ENCODE data around the gene DCDC2.
"Not testable (repeated sequence)": the region's sequence is repeated elsewhere in the genome, so short reads cannot be mapped to it uniquely, and the experiment has no call there.

Gene DCDC2

DNA sequence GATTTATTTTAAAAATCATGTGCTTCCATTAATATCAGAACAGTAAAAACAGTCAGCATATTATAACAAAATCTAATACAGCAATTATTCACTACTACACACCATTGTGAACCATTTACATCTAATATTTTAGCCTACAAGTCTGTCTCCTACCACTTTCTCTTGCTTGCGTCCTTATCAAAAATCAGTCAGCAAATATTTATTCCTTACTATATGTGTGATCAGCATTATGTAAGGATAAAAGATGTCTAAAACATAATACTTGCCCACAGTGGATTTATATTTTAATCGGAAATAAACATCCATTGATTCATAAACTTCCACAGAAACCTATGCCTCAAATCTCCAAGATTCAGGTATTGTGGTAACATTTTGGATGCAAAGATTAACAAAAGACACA is 132.0 kb downstream of the DCDC2 start:
- Mint-ChIP-seq H3K27ac (no peak overlapping the region), H3K4me1 (no peaks in the 10 kb centered on the region), H3K27me3 (peaks cover 26% of the 10 kb centered on the region)

DNA sequence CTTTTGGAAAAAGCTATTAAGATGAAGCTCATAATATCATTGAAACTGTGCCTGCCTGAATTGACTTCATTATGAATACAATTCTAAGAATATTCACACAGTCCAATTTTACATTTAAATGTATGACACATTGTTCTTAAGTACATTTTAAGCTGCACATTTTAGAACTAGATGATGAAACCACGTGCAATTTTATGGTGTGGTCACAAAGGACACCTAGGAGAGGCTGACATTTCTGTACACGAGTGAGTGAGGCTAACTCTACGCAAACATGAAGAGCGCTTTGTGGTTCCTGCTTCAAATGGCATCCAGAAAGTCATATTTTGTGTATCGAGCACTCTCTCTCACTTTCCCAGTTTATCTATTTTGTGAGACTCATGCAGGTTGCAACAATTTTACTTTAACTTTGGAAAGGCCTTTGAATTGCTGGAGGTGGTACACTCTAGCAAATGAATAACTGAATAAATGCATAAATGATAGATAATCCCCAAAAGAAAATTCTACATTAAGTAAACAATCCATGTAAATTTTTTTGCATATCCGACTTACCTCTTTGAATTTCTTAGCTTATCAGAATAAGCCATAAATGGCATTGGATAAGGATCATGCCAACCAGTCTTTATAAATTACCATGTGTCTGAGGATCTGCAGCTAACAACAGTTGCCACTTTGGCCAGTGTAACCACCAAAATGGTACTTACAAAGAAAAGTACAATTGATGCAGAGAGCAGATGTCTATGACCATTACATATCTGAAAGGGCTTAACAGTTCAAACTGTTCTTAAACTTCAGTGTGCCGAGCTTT is 134.5 kb downstream of the DCDC2 start:
- Mint-ChIP-seq H3K4me3 (no peak overlapping the region), H3K27me3 (peaks cover 17% of the 10 kb centered on the region), H3K4me1 (no peaks in the 10 kb centered on the region), H3K9me3 (no peaks in the 10 kb centered on the region), H3K36me3 (no peaks in the 10 kb centered on the region), H3K27ac (no peak overlapping the region)
- ATAC-seq (ENCODE audit: low read depth) (no peak), DNase-seq (ENCODE audit: low spot score in 2 of 2) (no peak)

More for the DNA sequence above, 132.0 kb downstream of the DCDC2 start:
- no peaks in the 10 kb centered on the region for H3K36me3 Mint-ChIP-seq
- ATAC-seq (ENCODE audit: low read depth), result no peak
- H3K9me3 Mint-ChIP-seq, result no peaks in the 10 kb centered on the region
- DNase-seq (ENCODE audit: low spot score in 2 of 2), result no peak
- no peak overlapping the region for H3K4me3 Mint-ChIP-seq

DNA sequence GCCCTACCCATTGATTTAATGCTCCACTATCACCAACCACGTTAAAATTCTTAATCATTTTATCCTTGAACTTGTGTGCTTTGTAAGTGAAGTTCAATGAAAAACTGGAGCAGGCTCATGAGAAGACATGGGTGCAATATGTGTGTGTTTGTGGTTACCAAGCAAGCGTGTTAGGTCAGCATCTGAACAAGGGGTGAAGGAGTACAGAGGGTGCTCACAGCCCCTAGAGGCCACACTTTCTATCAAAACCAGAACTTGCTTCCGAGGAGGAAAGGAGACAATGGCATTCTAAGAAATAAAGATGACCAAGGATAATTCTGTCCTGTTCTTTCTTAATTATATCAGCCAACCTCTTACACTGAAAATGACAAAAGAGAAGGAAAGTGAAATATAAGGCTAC is 138.2 kb downstream of the DCDC2 start:
- Mint-ChIP-seq H3K27ac (no peak overlapping the region), H3K36me3 (no peaks in the 10 kb centered on the region), H3K9me3 (no peaks in the 10 kb centered on the region), H3K4me1 (no peaks in the 10 kb centered on the region), H3K4me3 (no peak overlapping the region), H3K27me3 (peaks cover 10% of the 10 kb centered on the region)
- ATAC-seq (ENCODE audit: low read depth), result no peak
- no peak for DNase-seq (ENCODE audit: low spot score in 2 of 2)

DNA sequence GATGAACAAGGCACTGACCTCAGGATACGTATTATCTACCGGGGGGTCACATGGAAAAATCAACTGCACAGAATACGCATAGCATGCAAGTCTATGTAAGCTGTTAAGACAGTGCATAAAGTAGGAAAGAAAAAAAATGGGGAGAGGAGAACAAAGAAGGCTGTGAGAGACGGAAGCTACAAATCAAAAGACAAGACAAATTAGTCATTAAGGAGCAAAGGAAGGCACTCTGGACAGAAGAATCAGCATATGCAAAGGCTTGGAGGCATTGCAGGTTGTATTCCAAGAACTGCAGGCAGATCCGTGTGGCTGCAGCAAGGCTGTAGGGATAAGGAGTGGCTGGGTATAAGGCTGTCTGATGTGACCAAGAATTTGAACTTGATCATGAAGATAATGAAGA is 142.9 kb downstream of the DCDC2 start:
- H3K27ac Mint-ChIP-seq, result no peak overlapping the region
- DNase-seq (ENCODE audit: low spot score in 2 of 2), result no peak
- no peaks in the 10 kb centered on the region for H3K4me1 Mint-ChIP-seq

DNA sequence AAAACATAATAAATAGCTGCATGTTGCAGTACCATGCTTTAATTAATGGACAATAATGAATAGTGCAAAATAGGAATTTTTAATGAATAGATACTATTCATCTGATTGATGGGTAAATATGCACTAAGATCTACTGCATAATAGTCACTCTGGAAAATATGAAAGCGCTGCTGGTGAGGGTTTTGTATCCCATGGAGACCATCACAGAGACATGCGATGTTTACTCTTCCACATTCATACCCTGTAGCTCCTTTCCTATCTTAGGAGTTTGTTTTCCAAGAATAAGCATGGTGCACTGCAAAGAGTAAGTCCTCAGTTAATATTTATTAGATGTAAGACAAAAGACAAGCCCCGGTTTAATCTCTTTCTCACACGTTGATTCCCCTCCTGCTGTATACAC is 150.4 kb downstream of the DCDC2 start:
- Mint-ChIP-seq H3K4me3 (no peak overlapping the region), H3K36me3 (no peaks in the 10 kb centered on the region), H3K27ac (no peak overlapping the region), H3K9me3 (no peaks in the 10 kb centered on the region), H3K4me1 (no peaks in the 10 kb centered on the region), H3K27me3 (peaks cover 5% of the 10 kb centered on the region)
- ATAC-seq (ENCODE audit: low read depth) (no peak), DNase-seq (ENCODE audit: low spot score in 2 of 2) (no peak)

More for the DNA sequence above, 142.9 kb downstream of the DCDC2 start:
- Mint-ChIP-seq H3K9me3 (no peaks in the 10 kb centered on the region), H3K36me3 (no peaks in the 10 kb centered on the region), H3K4me3 (no peak overlapping the region), H3K27me3 (peaks cover 4% of the 10 kb centered on the region)
- no peak for ATAC-seq (ENCODE audit: low read depth)

DNA sequence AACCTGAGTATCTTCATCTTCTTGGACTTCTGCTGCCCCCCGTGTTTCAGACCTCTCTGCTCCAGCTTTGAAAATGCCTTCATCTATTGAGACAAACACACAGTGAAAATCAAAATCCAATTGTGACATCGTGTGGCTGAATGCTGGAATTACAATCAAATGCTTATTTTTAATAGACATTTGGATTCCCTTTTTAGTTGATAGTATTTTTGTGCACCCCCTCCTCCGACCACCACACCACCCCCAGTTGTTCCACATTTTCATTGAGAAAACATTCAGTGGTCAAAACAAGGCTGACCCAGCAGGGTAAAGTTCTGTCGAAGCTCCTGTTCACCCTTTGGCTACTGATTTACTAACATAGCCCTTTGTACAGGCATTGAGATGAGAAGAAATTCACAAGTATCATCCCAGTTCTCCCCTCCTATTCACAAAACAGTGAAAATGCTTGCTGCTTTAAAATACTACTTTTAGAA is 152.8 kb downstream of the DCDC2 start:
- no peaks in the 10 kb centered on the region for H3K36me3 Mint-ChIP-seq
- H3K27me3 Mint-ChIP-seq, result peaks cover 2% of the 10 kb centered on the region
- no peak for ATAC-seq (ENCODE audit: low read depth)
- no peaks in the 10 kb centered on the region for H3K9me3 Mint-ChIP-seq
- H3K27ac Mint-ChIP-seq, result no peak overlapping the region
- no peaks in the 10 kb centered on the region for H3K4me1 Mint-ChIP-seq
- no peak overlapping the region for H3K4me3 Mint-ChIP-seq
- DNase-seq (ENCODE audit: low spot score in 2 of 2), result no peak

DNA sequence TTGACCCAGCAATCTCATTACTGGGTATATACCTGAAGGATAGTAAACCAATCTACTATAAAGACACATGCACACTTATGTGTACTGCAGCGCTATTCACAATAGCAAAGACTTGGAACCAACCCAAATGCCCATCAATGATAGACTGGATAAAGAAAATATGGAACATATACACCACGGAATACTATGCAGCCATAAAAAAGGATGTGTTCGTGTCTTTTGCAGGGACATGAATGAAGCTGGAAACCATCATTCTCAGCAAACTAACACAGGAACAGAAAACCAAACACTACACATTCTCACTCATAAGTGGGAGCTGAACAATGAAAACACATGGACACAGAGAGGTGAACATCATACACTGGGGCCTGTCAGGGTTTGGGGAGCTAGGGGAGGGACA is 153.7 kb downstream of the DCDC2 start:
- not testable (repeated sequence) for H3K36me3 Mint-ChIP-seq; H3K27me3 Mint-ChIP-seq; H3K27ac Mint-ChIP-seq; H3K4me1 Mint-ChIP-seq; H3K4me3 Mint-ChIP-seq; DNase-seq (ENCODE audit: low spot score in 2 of 2); H3K9me3 Mint-ChIP-seq; ATAC-seq (ENCODE audit: low read depth)

DNA sequence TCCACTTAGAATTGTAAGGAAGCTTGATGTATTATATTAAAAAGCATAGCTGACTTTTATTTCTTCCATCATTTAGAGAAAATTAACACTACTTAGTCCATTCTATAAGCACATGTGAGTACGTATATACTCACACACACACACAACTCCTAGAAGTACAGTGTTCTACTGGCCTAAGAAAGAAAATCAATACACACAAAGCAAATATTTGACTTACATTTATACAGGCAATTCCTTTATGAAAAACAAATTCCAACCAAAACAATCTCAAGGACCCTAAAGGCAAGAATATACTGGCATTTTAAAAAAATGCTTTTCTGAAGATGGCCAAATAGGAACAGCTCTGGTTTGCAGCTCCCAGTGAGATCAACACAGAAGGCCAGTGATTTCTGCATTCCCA is 160.0 kb downstream of the DCDC2 start:
- H3K9me3 Mint-ChIP-seq, result peaks cover 2% of the 10 kb centered on the region
- H3K4me1 Mint-ChIP-seq, result no peaks in the 10 kb centered on the region
- H3K27me3 Mint-ChIP-seq, result peaks cover 6% of the 10 kb centered on the region
- H3K4me3 Mint-ChIP-seq, result no peak overlapping the region
- ATAC-seq (ENCODE audit: low read depth), result no peak
- H3K36me3 Mint-ChIP-seq, result no peaks in the 10 kb centered on the region
- no peak for DNase-seq (ENCODE audit: low spot score in 2 of 2)
- H3K27ac Mint-ChIP-seq, result no peak overlapping the region

DNA sequence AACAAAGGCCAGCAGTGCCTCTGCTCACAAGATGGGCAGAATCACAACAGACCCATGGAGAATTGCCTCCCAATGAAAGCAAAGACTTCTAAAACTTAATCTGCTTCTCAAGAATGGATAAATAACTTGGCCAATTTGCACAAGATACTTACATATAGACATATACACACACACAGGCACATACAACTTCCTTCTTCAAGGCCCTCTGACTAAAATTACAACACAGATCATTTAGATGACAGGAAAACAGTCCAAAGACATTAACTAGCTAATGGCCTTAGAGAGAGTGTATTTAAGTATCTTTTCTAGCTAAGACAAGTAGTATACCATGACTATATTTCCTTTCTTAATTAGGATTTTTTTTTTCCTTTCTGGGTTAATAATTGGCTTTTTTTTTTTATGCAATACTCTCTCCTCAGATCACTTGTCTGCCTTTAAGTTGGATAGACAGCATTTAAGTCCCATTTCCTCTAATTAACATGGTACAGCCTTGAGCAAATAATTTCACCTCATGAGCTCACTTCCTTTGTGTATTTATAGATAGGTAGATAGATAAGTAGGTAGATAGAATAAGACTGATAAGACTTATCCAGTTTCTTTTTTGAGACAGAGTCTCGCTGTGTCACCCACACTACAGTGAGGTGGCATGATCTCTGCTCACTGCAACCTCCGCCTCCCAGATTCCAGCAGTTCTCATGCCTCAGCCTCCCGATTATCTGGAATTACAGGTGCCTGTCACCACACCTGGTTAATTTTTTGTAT is 161.8 kb downstream of the DCDC2 start:
- H3K27ac Mint-ChIP-seq, result no peak overlapping the region
- ATAC-seq (ENCODE audit: low read depth), result no peak
- DNase-seq (ENCODE audit: low spot score in 2 of 2), result no peak
- H3K4me1 Mint-ChIP-seq, result no peaks in the 10 kb centered on the region
- no peaks in the 10 kb centered on the region for H3K36me3 Mint-ChIP-seq
- H3K4me3 Mint-ChIP-seq, result no peak overlapping the region
- peaks cover 6% of the 10 kb centered on the region for H3K9me3 Mint-ChIP-seq
- H3K27me3 Mint-ChIP-seq, result peaks cover 11% of the 10 kb centered on the region

DNA sequence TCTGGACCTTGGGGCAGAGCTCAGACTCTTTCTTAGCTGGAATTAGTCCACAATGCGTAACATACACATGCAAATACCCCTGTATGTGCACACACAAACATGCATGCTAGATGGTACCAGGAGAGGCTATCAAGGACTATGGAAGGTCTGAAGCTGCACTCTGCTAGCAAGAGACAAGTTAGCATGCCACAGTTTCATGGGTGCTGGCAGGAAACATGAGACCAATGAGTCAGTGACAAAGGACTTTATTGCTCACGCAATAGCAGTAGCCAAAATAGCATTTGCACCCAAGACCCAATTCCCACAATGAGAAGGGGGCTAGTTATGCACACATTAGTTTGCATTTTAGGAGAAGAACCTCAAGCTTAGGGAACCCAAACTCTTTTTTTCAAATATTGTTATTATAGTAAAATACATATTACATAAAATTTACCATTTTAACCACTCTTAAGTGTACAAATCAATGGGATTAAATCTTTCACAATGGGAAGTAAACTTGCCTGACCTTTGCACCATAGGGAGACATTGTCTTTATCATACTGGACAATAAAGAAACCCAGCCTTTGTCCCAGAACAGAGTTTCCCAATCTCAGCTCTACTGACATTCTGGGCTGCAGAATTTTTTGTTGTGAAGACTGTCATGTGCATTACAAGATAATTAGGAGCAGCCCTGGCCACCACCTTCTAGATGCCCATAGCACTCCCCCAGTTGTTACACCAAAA is 162.7 kb downstream of the DCDC2 start:
- Mint-ChIP-seq H3K36me3 (no peaks in the 10 kb centered on the region), H3K9me3 (peaks cover 6% of the 10 kb centered on the region), H3K4me1 (no peaks in the 10 kb centered on the region), H3K4me3 (no peak overlapping the region), H3K27me3 (peaks cover 11% of the 10 kb centered on the region), H3K27ac (no peak overlapping the region)
- no peak for ATAC-seq (ENCODE audit: low read depth)
- DNase-seq (ENCODE audit: low spot score in 2 of 2), result no peak

DNA sequence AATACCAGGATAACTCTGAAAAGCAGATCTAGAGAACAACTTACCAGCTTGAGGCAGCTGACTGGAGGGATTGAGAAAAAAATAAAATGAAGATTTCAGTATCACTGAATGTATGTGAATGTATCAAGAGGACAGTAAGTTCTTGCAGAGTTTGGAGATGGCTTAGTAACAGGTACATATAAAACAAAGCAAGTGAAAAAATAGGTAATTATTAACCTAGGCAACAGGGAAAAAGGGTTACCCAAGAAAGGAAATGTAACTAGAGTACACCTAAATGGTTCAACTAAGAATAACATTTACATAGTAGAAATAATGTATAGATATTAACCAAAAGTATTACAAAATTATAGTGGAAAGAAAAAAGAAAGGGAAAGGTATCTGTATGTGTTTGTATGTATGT is 164.5 kb downstream of the DCDC2 start:
- Mint-ChIP-seq H3K36me3 (no peaks in the 10 kb centered on the region), H3K9me3 (peaks cover 4% of the 10 kb centered on the region), H3K4me3 (no peak overlapping the region), H3K4me1 (no peaks in the 10 kb centered on the region), H3K27me3 (peaks cover 6% of the 10 kb centered on the region), H3K27ac (no peak overlapping the region)
- no peak for ATAC-seq (ENCODE audit: low read depth)
- DNase-seq (ENCODE audit: low spot score in 2 of 2), result no peak

DNA sequence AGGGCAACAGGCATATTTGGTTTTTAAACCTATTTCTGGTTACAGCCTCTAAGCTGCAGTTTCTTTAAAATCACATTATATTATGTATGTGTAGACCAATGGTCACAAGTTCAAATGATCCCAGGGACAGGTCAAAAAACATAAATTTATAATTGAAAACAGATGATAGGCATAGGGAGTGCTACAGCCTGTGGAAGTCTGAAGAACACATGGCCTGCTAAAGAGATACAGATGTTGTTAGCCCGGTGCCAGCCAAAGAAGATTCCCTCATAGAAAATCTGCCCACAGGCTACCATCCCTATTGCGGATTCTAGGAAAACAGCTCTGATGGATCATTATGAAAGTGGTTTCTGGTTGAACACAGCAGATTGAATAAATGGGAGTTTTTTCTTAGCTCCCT is 166.5 kb downstream of the DCDC2 start:
- ATAC-seq (ENCODE audit: low read depth) (no peak), DNase-seq (ENCODE audit: low spot score in 2 of 2) (no peak)
- Mint-ChIP-seq H3K36me3 (no peaks in the 10 kb centered on the region), H3K27ac (no peak overlapping the region), H3K4me3 (no peak overlapping the region), H3K4me1 (no peaks in the 10 kb centered on the region), H3K27me3 (peaks cover 7% of the 10 kb centered on the region), H3K9me3 (peaks cover 4% of the 10 kb centered on the region)

DNA sequence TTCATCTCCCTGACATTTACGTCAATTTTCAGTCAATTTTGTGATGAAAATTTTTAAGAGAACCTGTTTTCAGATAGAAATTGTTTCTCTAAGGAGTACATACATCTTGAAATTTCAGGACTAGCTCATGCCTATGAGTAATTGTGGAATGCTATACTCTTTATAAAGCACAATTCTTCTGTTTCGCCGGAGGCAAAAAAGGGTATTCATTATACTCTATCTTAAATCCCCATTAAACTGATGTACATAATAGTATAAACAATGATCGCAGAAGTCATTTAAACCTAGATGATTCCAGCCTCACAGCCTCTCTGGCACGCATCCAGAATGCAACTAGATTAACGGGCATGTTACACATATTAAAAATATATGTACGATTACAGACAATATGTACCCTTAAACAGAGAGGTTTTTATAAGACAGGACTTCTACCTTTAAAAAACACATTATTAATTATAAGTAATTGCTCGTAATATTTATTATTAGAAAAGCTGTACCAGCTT is 169.2 kb downstream of the DCDC2 start:
- no peak overlapping the region for H3K27ac Mint-ChIP-seq
- H3K27me3 Mint-ChIP-seq, result peaks cover 7% of the 10 kb centered on the region
- H3K9me3 Mint-ChIP-seq, result peaks cover 4% of the 10 kb centered on the region
- no peaks in the 10 kb centered on the region for H3K36me3 Mint-ChIP-seq
- no peaks in the 10 kb centered on the region for H3K4me1 Mint-ChIP-seq
- DNase-seq (ENCODE audit: low spot score in 2 of 2), result no peak
- no peak for ATAC-seq (ENCODE audit: low read depth)
- no peak overlapping the region for H3K4me3 Mint-ChIP-seq
